Transverse colon (tissue), 4 donors: Measurements from ENCODE around the gene CXCL12.

Experiments
- CTCF ChIP-seq, 5 experiments: fragments of 200-600 bp in 3 of 5; fragments of 450-650 bp in 2 of 5; sonication (generic) in 3 of 5; IDR thresholded peaks; 1 replicate in 2 of 5; 2 replicates in 3 of 5; pipeline ENCODE4 v1.5.1; 2016 to 2017; ENCODE audit warnings: antibody characterized with exemption in 5 of 5, inconsistent platforms in 3 of 5, mild to moderate bottlenecking in 2 of 5, moderate library complexity in 1 of 5
- POLR2A ChIP-seq: fragments of 450-650 bp; IDR thresholded peaks from one replicate; pipeline ENCODE4 v1.6.1; 2016; ENCODE audit warnings: antibody characterized with exemption, mild to moderate bottlenecking, moderate library complexity
- POLR2AphosphoS5 ChIP-seq, 3 donors: sonication (generic); formaldehyde crosslinking; IDR thresholded peaks; one replicate each; pipeline ENCODE4 v1.6.1; 2016; ENCODE audit warnings: antibody characterized with exemption in 3 of 3

- no peak for TF ChIP-seq CTCF (IDR thresholded peaks at IDR 0.05)
- no peak for TF ChIP-seq POLR2A
- TF ChIP-seq POLR2AphosphoS5 (IDR thresholded peaks at IDR 0.05) = no peak
Measured at GRCh38 chr10:44368637-44369036, 16.3 kb downstream of the CXCL12 start.
